GM23338 (cell line): Measurements from ENCODE around the gene CSGALNACT2. TPM values are rescaled to one million over a fixed set of nuclear protein-coding genes. Genes with fewer than 3 reads are reported as not detected.

ENCODE experiments used
- ATAC-seq: fragments of 200-7000 bp; cut with Tn5 transposase; 3 replicates; pipeline ENCODE4 v1.9.1; 2020
- DNase-seq: peaks from one replicate; pipeline ENCODE4 v3.0.0-alpha.2; 2015; ENCODE audit warnings: low spot score
- H2AFZ ChIP-seq: fragments of 200-600 bp; sonication (generic); 2 replicates; pipeline ENCODE4 v1.8.0; 2016; ENCODE audit warnings: antibody characterized with exemption, mild to moderate bottlenecking, moderate library complexity
- H3F3A ChIP-seq: fragments of 200-600 bp; sonication (generic); replicated peaks from 2 replicates; pipeline ENCODE4 v1.8.0; 2017; ENCODE audit warnings: antibody characterized with exemption, mixed run types, low read depth
- H3K27ac ChIP-seq: fragments of 200-600 bp; sonication (generic); 2 replicates; pipeline ENCODE4 v1.6.1; 2016; ENCODE audit warnings: low read depth
- H3K27me3 ChIP-seq: fragments of 200-600 bp; sonication (generic); 2 replicates; pipeline ENCODE4 v1.8.0; 2016; ENCODE audit warnings: mild to moderate bottlenecking, mixed run types, moderate library complexity; ENCODE audit not compliant: insufficient read depth
- H3K36me3 ChIP-seq: fragments of 200-600 bp; sonication (generic); 2 replicates; pipeline ENCODE4 v1.8.0; 2016; ENCODE audit warnings: mild to moderate bottlenecking; ENCODE audit not compliant: insufficient read depth
- H3K4me1 ChIP-seq: fragments of 200-600 bp; sonication (generic); 2 replicates; pipeline ENCODE4 v1.8.0; 2016; ENCODE audit warnings: mild to moderate bottlenecking, moderate library complexity; ENCODE audit not compliant: insufficient read depth
- H3K4me2 ChIP-seq: fragments of 200-600 bp; sonication (generic); 2 replicates; pipeline ENCODE4 v1.7.1; 2017; ENCODE audit warnings: mixed run types
- H3K4me3 ChIP-seq: fragments of 200-600 bp; sonication (generic); 2 replicates; pipeline ENCODE4 v1.6.1; 2016; ENCODE audit warnings: mixed run types
- H3K79me2 ChIP-seq: fragments of 200-600 bp; sonication (generic); replicated peaks from 2 replicates; pipeline ENCODE4 v1.8.0; 2017; ENCODE audit warnings: mild to moderate bottlenecking; ENCODE audit not compliant: insufficient read depth
- H3K9me2 ChIP-seq: fragments of 200-600 bp; sonication (generic); 2 replicates; pipeline ENCODE4 v1.8.0; 2017; ENCODE audit not compliant: insufficient read depth
- H4K20me1 ChIP-seq: fragments of 200-600 bp; sonication (generic); replicated peaks from 2 replicates; pipeline ENCODE4 v1.8.0; 2017; ENCODE audit warnings: mild to moderate bottlenecking; ENCODE audit not compliant: insufficient read depth
- H3K27ac Mint-ChIP-seq: 2 replicates; pipeline ENCODE4 v1.8.0; 2020; ENCODE audit warnings: inconsistent platforms, mild to moderate bottlenecking, moderate library complexity, mixed read lengths
- H3K27me3 Mint-ChIP-seq: 3 replicates; pipeline ENCODE4 v1.8.0; 2022; ENCODE audit warnings: low read depth, mild to moderate bottlenecking, moderate library complexity, mixed read lengths, inconsistent platforms; ENCODE audit not compliant: insufficient read depth, poor library complexity
- H3K36me3 Mint-ChIP-seq: 3 replicates; pipeline ENCODE4 v1.8.0; 2021; ENCODE audit warnings: low read depth, mild to moderate bottlenecking, inconsistent platforms, moderate library complexity, mixed read lengths
- H3K4me1 Mint-ChIP-seq: 3 replicates; pipeline ENCODE4 v1.8.0; 2020; ENCODE audit warnings: mild to moderate bottlenecking, inconsistent platforms, mixed read lengths
- H3K4me3 Mint-ChIP-seq: 3 replicates; pipeline ENCODE4 v1.8.0; 2021; ENCODE audit warnings: moderate library complexity, mild to moderate bottlenecking, inconsistent platforms, mixed read lengths
- H3K9me3 Mint-ChIP-seq: 3 replicates; pipeline ENCODE4 v1.8.0; 2020; ENCODE audit warnings: moderate library complexity, mild to moderate bottlenecking, inconsistent platforms, mixed read lengths
- EZH2 ChIP-seq: fragments of 200-600 bp; sonication (generic); IDR thresholded peaks from one replicate; pipeline ENCODE4 v1.8.0; 2017; ENCODE audit warnings: antibody characterized with exemption, mild to moderate bottlenecking, low read depth; ENCODE audit not compliant: unreplicated experiment
- EZH2phosphoT487 ChIP-seq: fragments of 200-600 bp; sonication (generic); IDR thresholded peaks from one replicate; pipeline ENCODE4 v1.8.1; 2018; ENCODE audit warnings: antibody characterized with exemption; ENCODE audit not compliant: unreplicated experiment
- NANOG ChIP-seq: IDR thresholded peaks from 2 replicates; pipeline ENCODE4 v1.6.1; 2016; ENCODE audit warnings: antibody characterized with exemption, borderline replicate concordance
- POLR2AphosphoS5 ChIP-seq: IDR thresholded peaks from 2 replicates; pipeline ENCODE4 v1.6.1; 2016; ENCODE audit warnings: antibody characterized with exemption, low read depth
- STAT1 ChIP-seq: IDR thresholded peaks from one replicate; pipeline ENCODE4 v1.6.1; 2016; ENCODE audit warnings: antibody characterized with exemption; ENCODE audit not compliant: unreplicated experiment
- ZNF114 ChIP-seq: fragments of 250-450 bp; sonication (Bioruptor Pico); IDR thresholded peaks from 2 replicates; pipeline ENCODE4 v1.5.0; 2020; ENCODE audit warnings: mild to moderate bottlenecking, moderate library complexity
- ZNF331 ChIP-seq: fragments of 250-450 bp; sonication (Bioruptor Pico); IDR thresholded peaks from 2 replicates; pipeline ENCODE4 v1.5.0; 2020; ENCODE audit warnings: low read depth, mild to moderate bottlenecking, moderate library complexity
- ZNF462 ChIP-seq: fragments of 250-450 bp; sonication (Bioruptor Pico); IDR thresholded peaks from 2 replicates; pipeline ENCODE4 v1.5.0; 2020; ENCODE audit warnings: mild to moderate bottlenecking, moderate library complexity
- polyA plus RNA-seq: library from polyadenylated mRNA; unstranded; fragments of >200 nt; fragmentation: Nextera tagmentation; extraction: Ambion mirVana; gene quantifications from 2 replicates; pipeline ENCODE4 v1.2.1, GENCODE V29; 2016
- total RNA-seq: library from RNA; depleted of rRNA; stranded (reverse); fragments of >200 nt; shearing (Covaris generic); gene quantifications from 2 replicates; pipeline ENCODE4 v1.2.3, GENCODE V29; 2014
- TF ChIP-seq, protein P1 (sequence below): IDR thresholded peaks from one replicate; pipeline ENCODE4 v1.6.1; 2018; ENCODE audit warnings: antibody characterized with exemption; ENCODE audit not compliant: unreplicated experiment
- TF ChIP-seq, protein P2 (sequence below), 2 experiments: fragments of 200-600 bp in 1 of 2; sonication (generic) in 1 of 2; conservative IDR thresholded peaks; 2 replicates each; pipeline versions ENCODE4 v1.5.1 to v1.6.1; 2016 to 2017; ENCODE audit warnings: antibody characterized with exemption in 2 of 2, low read depth in 2 of 2, mild to moderate bottlenecking in 2 of 2, moderate library complexity in 1 of 2
- TF ChIP-seq, protein P3 (sequence below): IDR thresholded peaks from 2 replicates; pipeline ENCODE4 v1.6.1; 2016; ENCODE audit warnings: antibody characterized with exemption

Gene CSGALNACT2
- total and polyA plus RNA-seq, 2 experiments from 2014 or later = 3.0 to 4.6 TPM

- TF ChIP-seq NANOG (no peak), ZNF331 (CRISPR knock-in tag) (no peak), EZH2phosphoT487 (no peak), ZNF114 (CRISPR knock-in tag) (no peak), ZNF462 (CRISPR knock-in tag) (no peak), EZH2 (no peak), STAT1 (no peak), POLR2AphosphoS5 (no peak)
- TF ChIP-seq, protein P1, sequence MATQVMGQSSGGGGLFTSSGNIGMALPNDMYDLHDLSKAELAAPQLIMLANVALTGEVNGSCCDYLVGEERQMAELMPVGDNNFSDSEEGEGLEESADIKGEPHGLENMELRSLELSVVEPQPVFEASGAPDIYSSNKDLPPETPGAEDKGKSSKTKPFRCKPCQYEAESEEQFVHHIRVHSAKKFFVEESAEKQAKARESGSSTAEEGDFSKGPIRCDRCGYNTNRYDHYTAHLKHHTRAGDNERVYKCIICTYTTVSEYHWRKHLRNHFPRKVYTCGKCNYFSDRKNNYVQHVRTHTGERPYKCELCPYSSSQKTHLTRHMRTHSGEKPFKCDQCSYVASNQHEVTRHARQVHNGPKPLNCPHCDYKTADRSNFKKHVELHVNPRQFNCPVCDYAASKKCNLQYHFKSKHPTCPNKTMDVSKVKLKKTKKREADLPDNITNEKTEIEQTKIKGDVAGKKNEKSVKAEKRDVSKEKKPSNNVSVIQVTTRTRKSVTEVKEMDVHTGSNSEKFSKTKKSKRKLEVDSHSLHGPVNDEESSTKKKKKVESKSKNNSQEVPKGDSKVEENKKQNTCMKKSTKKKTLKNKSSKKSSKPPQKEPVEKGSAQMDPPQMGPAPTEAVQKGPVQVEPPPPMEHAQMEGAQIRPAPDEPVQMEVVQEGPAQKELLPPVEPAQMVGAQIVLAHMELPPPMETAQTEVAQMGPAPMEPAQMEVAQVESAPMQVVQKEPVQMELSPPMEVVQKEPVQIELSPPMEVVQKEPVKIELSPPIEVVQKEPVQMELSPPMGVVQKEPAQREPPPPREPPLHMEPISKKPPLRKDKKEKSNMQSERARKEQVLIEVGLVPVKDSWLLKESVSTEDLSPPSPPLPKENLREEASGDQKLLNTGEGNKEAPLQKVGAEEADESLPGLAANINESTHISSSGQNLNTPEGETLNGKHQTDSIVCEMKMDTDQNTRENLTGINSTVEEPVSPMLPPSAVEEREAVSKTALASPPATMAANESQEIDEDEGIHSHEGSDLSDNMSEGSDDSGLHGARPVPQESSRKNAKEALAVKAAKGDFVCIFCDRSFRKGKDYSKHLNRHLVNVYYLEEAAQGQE = no peak
- TF ChIP-seq, protein P2, sequence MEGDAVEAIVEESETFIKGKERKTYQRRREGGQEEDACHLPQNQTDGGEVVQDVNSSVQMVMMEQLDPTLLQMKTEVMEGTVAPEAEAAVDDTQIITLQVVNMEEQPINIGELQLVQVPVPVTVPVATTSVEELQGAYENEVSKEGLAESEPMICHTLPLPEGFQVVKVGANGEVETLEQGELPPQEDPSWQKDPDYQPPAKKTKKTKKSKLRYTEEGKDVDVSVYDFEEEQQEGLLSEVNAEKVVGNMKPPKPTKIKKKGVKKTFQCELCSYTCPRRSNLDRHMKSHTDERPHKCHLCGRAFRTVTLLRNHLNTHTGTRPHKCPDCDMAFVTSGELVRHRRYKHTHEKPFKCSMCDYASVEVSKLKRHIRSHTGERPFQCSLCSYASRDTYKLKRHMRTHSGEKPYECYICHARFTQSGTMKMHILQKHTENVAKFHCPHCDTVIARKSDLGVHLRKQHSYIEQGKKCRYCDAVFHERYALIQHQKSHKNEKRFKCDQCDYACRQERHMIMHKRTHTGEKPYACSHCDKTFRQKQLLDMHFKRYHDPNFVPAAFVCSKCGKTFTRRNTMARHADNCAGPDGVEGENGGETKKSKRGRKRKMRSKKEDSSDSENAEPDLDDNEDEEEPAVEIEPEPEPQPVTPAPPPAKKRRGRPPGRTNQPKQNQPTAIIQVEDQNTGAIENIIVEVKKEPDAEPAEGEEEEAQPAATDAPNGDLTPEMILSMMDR (conservative IDR thresholded peaks at IDR 0.05; ENCODE audit: low read depth in 2 of 2) = no peak
- TF ChIP-seq, protein P3, sequence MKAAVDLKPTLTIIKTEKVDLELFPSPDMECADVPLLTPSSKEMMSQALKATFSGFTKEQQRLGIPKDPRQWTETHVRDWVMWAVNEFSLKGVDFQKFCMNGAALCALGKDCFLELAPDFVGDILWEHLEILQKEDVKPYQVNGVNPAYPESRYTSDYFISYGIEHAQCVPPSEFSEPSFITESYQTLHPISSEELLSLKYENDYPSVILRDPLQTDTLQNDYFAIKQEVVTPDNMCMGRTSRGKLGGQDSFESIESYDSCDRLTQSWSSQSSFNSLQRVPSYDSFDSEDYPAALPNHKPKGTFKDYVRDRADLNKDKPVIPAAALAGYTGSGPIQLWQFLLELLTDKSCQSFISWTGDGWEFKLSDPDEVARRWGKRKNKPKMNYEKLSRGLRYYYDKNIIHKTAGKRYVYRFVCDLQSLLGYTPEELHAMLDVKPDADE = no peak
- peaks cover 7% of the 10 kb centered on the region; the same call in 2 of the 3 replicates for H3K4me1 Mint-ChIP-seq
- H3K79me2 ChIP-seq = no peaks in the 10 kb centered on the region
- no peak overlapping the region for H3K27ac Mint-ChIP-seq
- no peaks in the 10 kb centered on the region for H3K9me2 ChIP-seq
- H3K4me1 ChIP-seq = no peaks in the 10 kb centered on the region
- H3F3A ChIP-seq = no peaks in the 10 kb centered on the region
- no peaks in the 10 kb centered on the region; the same call in 1 of the 2 replicates for H3K36me3 ChIP-seq
- no peak overlapping the region for H3K4me3 Mint-ChIP-seq
- no peak overlapping the region for H3K4me3 ChIP-seq
- H3K36me3 Mint-ChIP-seq = peaks cover 44% of the 10 kb centered on the region
- H3K9me3 Mint-ChIP-seq = no peaks in the 10 kb centered on the region; the same call in 2 of the 3 replicates
- ATAC-seq = no peak
- peaks cover 6% of the 10 kb centered on the region; the same call in 1 of the 2 replicates for H4K20me1 ChIP-seq
- no peak overlapping the region for H3K4me2 ChIP-seq
- no peak overlapping the region for H2AFZ ChIP-seq
- H3K27me3 Mint-ChIP-seq = peaks cover 10% of the 10 kb centered on the region
- no peaks in the 10 kb centered on the region for H3K27me3 ChIP-seq
- no peak overlapping the region for H3K27ac ChIP-seq
- DNase-seq = no peak
Measured at GRCh38 chr10:43198682-43199005, 60.4 kb downstream of the CSGALNACT2 start.
